SK-N-SH (cell line): ENCODE measurements around the gene CNGA2. TPM values are rescaled to one million over a fixed set of nuclear protein-coding genes. Genes with fewer than 3 reads are reported as not detected.
"Not testable (repeated sequence)": the region's sequence is repeated elsewhere in the genome, so short reads cannot be mapped to it uniquely, and the experiment has no call there.

Experiments
- CTCF ChIA-PET: fragments of 300-600, 350-600 bp; formaldehyde crosslinking; extraction: SDS; loops from one replicate; lab custom pipeline; 2021; lab: Yijun Ruan, JAX
- POLR2A ChIA-PET: fragments of 350-600 bp; sonication (Branson Sonifier 250); formaldehyde crosslinking; extraction: SDS; loops from one replicate; lab custom pipeline; 2020; ENCODE audit warnings: antibody characterized with exemption, inconsistent platforms; lab: Yijun Ruan, JAX
- DNase-seq: peaks from one replicate; pipeline ENCODE4 v3.0.0; 2012
- H2AFZ ChIP-seq: fragments of 200-600 bp; sonication (generic); 2 replicates; pipeline ENCODE4 v1.8.1; 2016; ENCODE audit warnings: antibody characterized with exemption, mild to moderate bottlenecking, low read depth
- H3F3A ChIP-seq: fragments of 200-600 bp; sonication (generic); replicated peaks from 2 replicates; pipeline ENCODE3; 2016; ENCODE audit warnings: antibody characterized with exemption, mild to moderate bottlenecking; ENCODE audit not compliant: insufficient read depth
- H3K27ac ChIP-seq, 2 experiments: fragments of 200-500 bp in 1 of 2; fragments of 200-600 bp in 1 of 2; sonication (Bioruptor generic) in 1 of 2; sonication (generic), shearing (Covaris generic) in 1 of 2; 2 replicates each; pipeline versions ENCODE4 v1.5.1 to v1.6.1; 2014 to 2016; ENCODE audit warnings: low read depth in 2 of 2, inconsistent platforms in 1 of 2, low read length in 1 of 2, mild to moderate bottlenecking in 1 of 2, mixed read lengths in 1 of 2
- H3K27me3 ChIP-seq: fragments of 200-600 bp; sonication (generic), shearing (Covaris generic); 2 replicates; pipeline ENCODE4 v1.6.1; 2016; ENCODE audit warnings: mixed run types; ENCODE audit not compliant: insufficient read depth
- H3K36me3 ChIP-seq, 2 experiments: fragments of 200-500 bp in 1 of 2; fragments of 200-600 bp in 1 of 2; sonication (Bioruptor generic) in 1 of 2; sonication (generic) in 1 of 2; replicated peaks in 1 of 2; 2 replicates each; pipeline versions ENCODE3 to v1.5.1; 2014 to 2016; ENCODE audit warnings: low read length in 1 of 2, mild to moderate bottlenecking in 1 of 2; ENCODE audit not compliant: insufficient read depth in 2 of 2, control insufficient read depth in 1 of 2
- H3K4me1 ChIP-seq, 2 experiments: fragments of 200-500 bp in 1 of 2; fragments of 200-600 bp in 1 of 2; sonication (Bioruptor generic) in 1 of 2; sonication (generic), shearing (Covaris generic) in 1 of 2; 2 replicates each; pipeline versions ENCODE4 v1.5.1 to v1.6.1; 2014 to 2016; ENCODE audit warnings: low read depth in 1 of 2, low read length in 1 of 2, mixed run types in 1 of 2; ENCODE audit not compliant: insufficient read depth in 2 of 2, control insufficient read depth in 1 of 2
- H3K4me2 ChIP-seq: fragments of 200-600 bp; sonication (generic), shearing (Covaris generic); 2 replicates; pipeline ENCODE4 v1.6.1; 2017; ENCODE audit warnings: mixed run types
- H3K4me3 ChIP-seq, 2 experiments: fragments of 200-500 bp in 1 of 2; fragments of 200-600 bp in 1 of 2; sonication (Bioruptor generic) in 1 of 2; sonication (generic), shearing (Covaris generic) in 1 of 2; 2 replicates each; pipeline versions ENCODE4 v1.5.1 to v1.8.1; 2014 to 2016; ENCODE audit warnings: low read depth in 2 of 2, inconsistent platforms in 1 of 2, low read length in 1 of 2, mild to moderate bottlenecking in 1 of 2, mixed read lengths in 1 of 2, moderate library complexity in 1 of 2
- H3K79me2 ChIP-seq: fragments of 200-600 bp; sonication (generic); 2 replicates; pipeline ENCODE4 v1.8.1; 2017; ENCODE audit warnings: mild to moderate bottlenecking; ENCODE audit not compliant: insufficient read depth
- H3K9ac ChIP-seq: fragments of 200-600 bp; sonication (generic); 2 replicates; pipeline ENCODE4 v1.6.1; 2017; ENCODE audit warnings: mixed run types
- H3K9me2 ChIP-seq: fragments of 200-600 bp; sonication (generic); 2 replicates; pipeline ENCODE4 v1.6.1; 2017; ENCODE audit warnings: mixed run types
- H3K9me3 ChIP-seq: fragments of 200-600 bp; sonication (generic); 2 replicates; pipeline ENCODE4 v1.6.1; 2017; ENCODE audit warnings: mixed run types, mild to moderate bottlenecking, moderate library complexity
- H4K20me1 ChIP-seq: fragments of 200-600 bp; sonication (generic); 2 replicates; pipeline ENCODE4 v1.6.1; 2017; ENCODE audit warnings: mild to moderate bottlenecking, mixed run types; ENCODE audit not compliant: insufficient read depth
- EP300 ChIP-seq, 2 experiments: IDR thresholded peaks; 2 replicates each; pipeline versions ENCODE4 v1.4.0 to v1.6.1; 2012; ENCODE audit warnings: borderline replicate concordance in 1 of 2, low read depth in 1 of 2, low read length in 1 of 2
- FOXM1 ChIP-seq: IDR thresholded peaks from 2 replicates; pipeline ENCODE4 v1.4.0; 2012; ENCODE audit warnings: low read depth, mild to moderate bottlenecking
- GATA2 ChIP-seq: sonication (generic); formaldehyde crosslinking; IDR thresholded peaks from 2 replicates; pipeline ENCODE4 v1.5.0; 2020; ENCODE audit warnings: mild to moderate bottlenecking, missing genetic modification reagents
- MAX ChIP-seq: IDR thresholded peaks from 2 replicates; pipeline ENCODE4 v1.4.0; 2012; ENCODE audit warnings: low read depth
- MEF2A ChIP-seq: IDR thresholded peaks from 2 replicates; pipeline ENCODE4 v1.4.0; 2012; ENCODE audit warnings: low read depth, borderline replicate concordance
- NFIC ChIP-seq: IDR thresholded peaks from 2 replicates; pipeline ENCODE4 v1.4.0; 2012; ENCODE audit warnings: borderline replicate concordance
- RAD21 ChIP-seq: IDR thresholded peaks from 2 replicates; pipeline ENCODE4 v1.6.1; 2012; ENCODE audit warnings: mild to moderate bottlenecking, low read length
- RXRA ChIP-seq: IDR thresholded peaks from 2 replicates; pipeline ENCODE4 v1.4.0; 2012; ENCODE audit warnings: low read depth, mild to moderate bottlenecking, borderline replicate concordance
- SMC3 ChIP-seq: IDR thresholded peaks from 2 replicates; pipeline ENCODE4 v1.6.1; 2012; ENCODE audit warnings: low read depth, low read length, improper control_type of control experiment
- USF1 ChIP-seq: IDR thresholded peaks from 2 replicates; pipeline ENCODE4 v1.4.0; 2012; ENCODE audit warnings: low read depth, borderline replicate concordance
- WGBS: methylation state at CpG from one replicate; pipeline ENCODE4 v1.1.6; 2017; ENCODE audit warnings: low lambda C conversion rate; 5-methylcytosine and 5-hydroxymethylcytosine counted together
- polyA plus RNA-seq, 3 experiments: library from polyadenylated mRNA; depleted of rRNA; stranded (reverse); fragments of >200 nt; gene quantifications; 2 replicates each; pipeline ENCODE4 v1.2.3, GENCODE V29; 2012

The CNGA2 gene
- polyA plus RNA-seq, 1 of the 3 experiments (the other 2 are of a cell fraction) = not detected

DNA sequence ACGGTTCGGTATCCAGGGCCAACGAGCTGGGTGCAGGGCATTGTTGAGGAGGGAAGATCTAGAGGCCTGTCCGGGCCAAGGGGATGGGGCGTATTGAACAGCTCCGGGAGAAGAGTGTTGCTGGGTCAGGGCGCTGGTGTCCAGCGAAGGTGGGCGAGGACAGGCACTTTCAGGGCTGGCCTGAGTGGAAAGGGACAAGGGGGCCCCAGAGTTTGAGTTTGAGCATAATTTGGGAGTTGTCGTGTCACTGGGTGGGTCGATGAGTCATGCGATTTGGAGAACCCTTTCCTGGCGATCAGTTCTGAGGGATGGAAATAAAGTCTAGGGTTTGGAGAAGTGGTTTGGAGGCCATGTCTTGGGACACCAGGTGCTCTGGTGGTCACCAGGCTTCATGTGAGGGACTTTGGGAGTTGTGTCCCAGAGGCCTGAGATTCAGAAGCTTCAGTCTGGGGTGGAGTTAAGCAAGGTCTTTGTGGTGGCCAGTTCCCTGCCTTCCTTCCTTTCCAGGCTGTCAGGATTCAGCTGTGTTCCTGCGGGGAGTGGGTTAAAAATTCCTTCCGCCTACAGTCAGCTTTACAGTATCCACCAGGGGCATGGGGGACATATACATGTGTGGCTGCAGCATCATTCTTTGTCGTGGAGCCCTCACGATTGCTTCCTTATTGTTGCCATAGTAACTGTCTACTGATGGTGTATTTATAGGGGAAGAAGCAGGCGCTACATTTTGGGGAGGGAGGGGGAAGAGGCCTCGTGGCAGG, 38.8 kb upstream of the CNGA2 start (continued):
- TF ChIP-seq MAX (no peak), FOXM1 (no peak), NFIC (no peak), RAD21 (no peak), MEF2A (no peak), RXRA (no peak), SMC3 (no peak)

DNA sequence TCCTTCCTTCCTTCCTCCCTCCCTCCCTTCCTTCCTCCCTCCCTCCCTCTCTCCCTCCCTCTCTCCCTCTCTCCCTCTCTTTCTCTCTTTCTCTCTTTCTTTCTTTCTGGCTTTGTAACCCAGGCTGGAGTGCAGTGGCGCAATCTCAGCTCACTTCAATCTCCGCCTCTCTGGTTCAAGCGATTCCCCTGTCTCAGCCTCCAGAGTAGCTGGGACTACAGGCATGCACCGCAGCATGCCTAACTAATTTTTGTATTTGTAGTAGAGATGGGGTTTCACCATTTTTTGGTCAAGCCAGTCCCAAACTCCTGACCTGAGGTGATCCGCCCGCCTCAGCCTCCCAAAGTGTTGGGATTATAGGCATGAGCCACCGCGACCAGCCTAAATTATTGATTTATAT, 37.5 kb upstream of the CNGA2 start:
- peaks cover 37% of the 10 kb centered on the region for H3K27me3 ChIP-seq
- DNase-seq, H3K79me2 ChIP-seq, H3K4me1 ChIP-seq, H2AFZ ChIP-seq, H3K27ac ChIP-seq, H3K9me2 ChIP-seq, H4K20me1 ChIP-seq, H3K4me3 ChIP-seq, H3K9me3 ChIP-seq, H3K4me2 ChIP-seq, H3F3A ChIP-seq, H3K9ac ChIP-seq, H3K36me3 ChIP-seq, POLR2A ChIA-PET: not testable (repeated sequence)
- CTCF ChIA-PET = interaction anchor here (0.7 kb wide), 1 partner anchor 64 kb away, joined by 3 read pairs; no protein-coding TSS in a partner anchor
- whole genome bisulfite sequencing = 27% methylated on average over 8 of the region's 8 CpGs

DNA sequence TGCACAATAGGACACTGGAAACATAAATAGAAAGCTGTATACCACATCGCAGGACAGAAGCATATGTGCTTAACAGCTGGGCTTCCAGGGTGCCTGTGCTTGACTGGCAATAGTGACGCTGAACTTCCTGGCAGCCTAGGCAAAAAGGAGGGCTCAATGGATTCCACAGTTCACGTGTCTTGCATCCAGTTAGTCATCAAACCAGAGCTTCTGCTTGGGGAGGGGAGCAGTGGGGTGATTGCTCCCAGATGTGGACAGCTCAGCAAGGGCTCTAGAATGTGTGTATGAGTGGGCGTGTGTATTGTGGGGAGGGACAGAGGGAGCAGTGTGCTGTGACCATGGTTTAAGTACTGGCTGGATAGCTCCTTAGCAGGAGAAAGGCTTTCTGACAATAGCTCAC, 37.0 kb upstream of the CNGA2 start:
- H3F3A ChIP-seq = no peaks in the 10 kb centered on the region
- H3K4me1 ChIP-seq = no peaks in the 10 kb centered on the region
- POLR2A ChIA-PET = no interaction called here
- H4K20me1 ChIP-seq = no peaks in the 10 kb centered on the region
- H3K4me2 ChIP-seq = no peak overlapping the region
- H3K36me3 ChIP-seq = no peaks in the 10 kb centered on the region
- CTCF ChIA-PET = no interaction called here
- H3K27me3 ChIP-seq = peaks cover 32% of the 10 kb centered on the region
- no peak for DNase-seq
- no peak overlapping the region for H3K9ac ChIP-seq
- TF ChIP-seq EP300 (IDR thresholded peaks at IDR 0.05; ENCODE audit: borderline replicate concordance in 1 of 2, low read depth in 1 of 2, low read length in 1 of 2) (no peak), USF1 (no peak), GATA2 (CRISPR knock-in tag) (no peak)
- no peaks in the 10 kb centered on the region for H3K9me3 ChIP-seq
- H3K27ac ChIP-seq = no peak overlapping the region
- 11% methylated on average over 2 of the region's 4 CpGs for WGBS
- no peaks in the 10 kb centered on the region for H3K79me2 ChIP-seq
- no peaks in the 10 kb centered on the region for H3K9me2 ChIP-seq
- no peak overlapping the region for H3K4me3 ChIP-seq
- no peak overlapping the region for H2AFZ ChIP-seq
